NB4 (cell line): Measurements from ENCODE around the gene DPEP3.

Source experiments
- POLR2A ChIP-seq: IDR thresholded peaks from 2 replicates; pipeline ENCODE4 v1.6.1; 2011; ENCODE audit warnings: mild to moderate bottlenecking; ENCODE audit not compliant: insufficient read length; ENCODE audit errors: extremely low read depth
- TF ChIP-seq, protein P1 (sequence below): IDR thresholded peaks from one replicate; pipeline ENCODE4 v1.5.1; 2012; ENCODE audit warnings: low read depth, low read length
- TF ChIP-seq, protein P2 (sequence below): IDR thresholded peaks from 2 replicates; pipeline ENCODE4 v1.6.1; 2011; ENCODE audit warnings: low read depth, low read length

DNA sequence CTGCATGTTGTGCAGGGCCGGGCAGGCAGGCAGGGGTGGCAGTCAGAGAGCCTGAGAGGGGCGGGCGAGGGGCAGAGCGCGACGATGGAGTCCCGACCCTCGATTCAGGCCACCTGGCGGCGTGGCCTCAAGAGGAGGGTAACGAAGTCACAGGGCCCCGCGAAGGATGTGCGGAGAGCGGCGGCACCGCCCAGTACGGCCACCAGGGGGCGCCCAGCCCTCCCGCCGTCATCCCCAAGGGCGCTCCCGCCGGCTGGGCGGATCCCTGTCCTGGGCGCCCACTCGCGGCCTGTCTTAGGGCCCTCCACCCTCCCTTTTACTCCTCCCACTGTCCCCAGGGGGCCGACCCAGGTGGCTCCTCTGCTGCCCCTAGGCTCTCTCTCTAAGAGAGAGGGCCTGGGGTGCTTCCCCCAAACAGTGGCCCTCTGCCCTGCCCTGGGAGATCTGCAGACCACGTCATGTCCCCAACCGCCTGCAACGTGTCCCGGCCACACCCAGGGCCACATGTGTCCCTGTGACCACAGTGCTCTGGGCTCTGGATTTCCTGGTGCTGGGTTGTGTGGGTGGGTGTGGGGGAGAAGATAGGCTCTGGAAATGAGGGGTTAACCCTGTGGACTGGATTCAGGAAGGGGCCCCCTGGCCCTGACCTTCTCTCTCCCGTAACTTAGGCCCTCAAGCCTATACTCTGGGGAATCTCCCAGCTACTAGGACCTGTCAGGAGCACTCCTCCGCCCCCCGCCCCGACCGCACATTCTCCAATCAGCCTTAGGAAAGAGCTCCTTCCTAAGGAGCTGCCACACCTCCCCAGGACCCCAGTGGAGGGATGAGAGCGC lies 13.1 kb upstream of the DPEP3 start:
- TF ChIP-seq, protein P1, sequence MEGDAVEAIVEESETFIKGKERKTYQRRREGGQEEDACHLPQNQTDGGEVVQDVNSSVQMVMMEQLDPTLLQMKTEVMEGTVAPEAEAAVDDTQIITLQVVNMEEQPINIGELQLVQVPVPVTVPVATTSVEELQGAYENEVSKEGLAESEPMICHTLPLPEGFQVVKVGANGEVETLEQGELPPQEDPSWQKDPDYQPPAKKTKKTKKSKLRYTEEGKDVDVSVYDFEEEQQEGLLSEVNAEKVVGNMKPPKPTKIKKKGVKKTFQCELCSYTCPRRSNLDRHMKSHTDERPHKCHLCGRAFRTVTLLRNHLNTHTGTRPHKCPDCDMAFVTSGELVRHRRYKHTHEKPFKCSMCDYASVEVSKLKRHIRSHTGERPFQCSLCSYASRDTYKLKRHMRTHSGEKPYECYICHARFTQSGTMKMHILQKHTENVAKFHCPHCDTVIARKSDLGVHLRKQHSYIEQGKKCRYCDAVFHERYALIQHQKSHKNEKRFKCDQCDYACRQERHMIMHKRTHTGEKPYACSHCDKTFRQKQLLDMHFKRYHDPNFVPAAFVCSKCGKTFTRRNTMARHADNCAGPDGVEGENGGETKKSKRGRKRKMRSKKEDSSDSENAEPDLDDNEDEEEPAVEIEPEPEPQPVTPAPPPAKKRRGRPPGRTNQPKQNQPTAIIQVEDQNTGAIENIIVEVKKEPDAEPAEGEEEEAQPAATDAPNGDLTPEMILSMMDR = peak; percentile 91
- no peak for TF ChIP-seq POLR2A
- TF ChIP-seq, protein P2, sequence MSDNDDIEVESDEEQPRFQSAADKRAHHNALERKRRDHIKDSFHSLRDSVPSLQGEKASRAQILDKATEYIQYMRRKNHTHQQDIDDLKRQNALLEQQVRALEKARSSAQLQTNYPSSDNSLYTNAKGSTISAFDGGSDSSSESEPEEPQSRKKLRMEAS = no peak; the same call in 1 of the 2 replicates
